ENCODE results near the gene NAT14. TPM values are rescaled to one million over a fixed set of nuclear protein-coding genes. Genes with fewer than 3 reads are reported as not detected.

The NAT14 gene
- total RNA-seq, 1 experiment from 2014 or later = 45.2 TPM

- TF ChIP-seq CTCF (IDR thresholded peaks at IDR 0.05; ENCODE audit: insufficient read depth in 1 of 2, low read depth in 1 of 2, low read length in 1 of 2, severe bottlenecking in 1 of 2, unreplicated experiment in 1 of 2) = no peak
- Mint-ChIP-seq H3K9me3 (ENCODE audit: unreplicated experiment) (no peaks in the 10 kb centered on the region), H3K4me3 (ENCODE audit: unreplicated experiment) (no peak within 1 kb of the TSS), H3K36me3 (ENCODE audit: insufficient read depth, unreplicated experiment) (peaks cover 30% of the 10 kb centered on the region), H3K27me3 (ENCODE audit: insufficient read depth, unreplicated experiment) (no peaks in the 10 kb centered on the region), H3K27ac (ENCODE audit: unreplicated experiment) (no peak within 1 kb of the TSS), H3K4me1 (ENCODE audit: low read depth, unreplicated experiment) (peaks cover 7% of the 10 kb centered on the region)
- BruUV-seq (replicated peaks) = no TSS peak
- DNase-seq = no peak
- ChIA-PET POLR2A (interaction anchor here (1.0 to 1.3 kb wide), 2 partner anchors 9 to 12 kb away, joined by 4 to 5 read pairs; partner anchors contain the start of gene ZNF628), CTCF (no interaction called here)
- Histone ChIP-seq H3K27me3 (replicated peaks; ENCODE audit: control insufficient read depth, insufficient read depth, low read length) (no peaks in the 10 kb centered on the region), H3K4me1 (peaks cover 6% of the 10 kb centered on the region; the same call in 1 of the 2 replicates), H3K36me3 (ENCODE audit: control insufficient read depth, insufficient read depth, low read length) (no peaks in the 10 kb centered on the region; the same call in 1 of the 2 replicates), H3K4me3 (ENCODE audit: low read depth, low read length) (no peak within 1 kb of the TSS), H3K9me3 (no peaks in the 10 kb centered on the region)
- intact Hi-C loops (cut with micrococcal nuclease; ENCODE audit: unreplicated experiment) = no loop called here
Measured at GRCh38 chr19:55487924-55488687, 3.1 kb downstream of the NAT14 start, which contains the start of gene SSC5D. SSC5D (plus strand) TSS chr19:55488436; CDS start chr19:55488590, 154 bp downstream.

- intact Hi-C loops (cut with micrococcal nuclease; ENCODE audit: unreplicated experiment) = no loop called here
- no peak for DNase-seq
- H3K36me3 Mint-ChIP-seq (ENCODE audit: insufficient read depth, unreplicated experiment) = peaks cover 32% of the 10 kb centered on the region
- H3K4me1 Mint-ChIP-seq (ENCODE audit: low read depth, unreplicated experiment) = peaks cover 7% of the 10 kb centered on the region
- H3K9me3 Mint-ChIP-seq (ENCODE audit: unreplicated experiment) = no peaks in the 10 kb centered on the region
- Histone ChIP-seq H3K4me3 (ENCODE audit: low read depth, low read length) (no peak overlapping the region), H3K4me1 (peaks cover 7% of the 10 kb centered on the region; the same call in 1 of the 2 replicates), H3K27me3 (replicated peaks; ENCODE audit: control insufficient read depth, insufficient read depth, low read length) (no peaks in the 10 kb centered on the region), H3K9me3 (no peaks in the 10 kb centered on the region), H3K36me3 (ENCODE audit: control insufficient read depth, insufficient read depth, low read length) (no peaks in the 10 kb centered on the region)
- CTCF ChIA-PET = interaction anchor here (0.7 kb wide), 1 partner anchor 150 kb away, joined by 3 read pairs; the partner anchor contains the start of gene KMT5C
- POLR2A ChIA-PET = interaction anchor here (1.0 to 1.6 kb wide), 2 partner anchors 13 to 116 kb away, joined by 3 to 11 read pairs; partner anchors contain the start of genes ZNF628 and ZNF865
- BruUV-seq (replicated peaks) = no TSS peak
- no peak overlapping the region for H3K4me3 Mint-ChIP-seq (ENCODE audit: unreplicated experiment)
- H3K27me3 Mint-ChIP-seq (ENCODE audit: insufficient read depth, unreplicated experiment) = no peaks in the 10 kb centered on the region
- TF ChIP-seq CTCF (IDR thresholded peaks at IDR 0.05; ENCODE audit: insufficient read depth in 1 of 2, low read depth in 1 of 2, low read length in 1 of 2, severe bottlenecking in 1 of 2, unreplicated experiment in 1 of 2) = no peak
- H3K27ac Mint-ChIP-seq (ENCODE audit: unreplicated experiment) = no peak overlapping the region
Measured at GRCh38 chr19:55488986-55489710, 4.2 kb downstream of the NAT14 start.

Data from Caco-2 (cell line).